ENCODE results near the gene ENKUR. TPM values are rescaled to one million over a fixed set of nuclear protein-coding genes. Genes with fewer than 3 reads are reported as not detected.

ENKUR gene
- total RNA-seq, 4 donors from 2014 or later: not detected

GRCh38 chr10:24968349-24968748 lies 47.6 kb downstream of the ENKUR start:
- DNase-seq (ENCODE audit: low spot score in 2 of 2): no peak
- no peaks in the 10 kb centered on the region for H3K27me3 ChIP-seq
- no peak overlapping the region for H3K4me3 ChIP-seq
- no peaks in the 10 kb centered on the region for H3K9me3 ChIP-seq
- WGBS, 2 donors: 89 to 97% methylated on average over 7 of the region's 7 CpGs
- H3K36me3 ChIP-seq: no peaks in the 10 kb centered on the region
- H3K27ac ChIP-seq: no peak overlapping the region
- TF ChIP-seq CTCF (IDR thresholded peaks at IDR 0.05) (no peak), POLR2A (IDR thresholded peaks at IDR 0.05) (no peak), EP300 (IDR thresholded peaks at IDR 0.05) (no peak)
- no peaks in the 10 kb centered on the region for H3K4me1 ChIP-seq

GRCh38 chr10:24966962-24967481 lies 48.9 kb downstream of the ENKUR start:
- Histone ChIP-seq H3K9me3 (no peaks in the 10 kb centered on the region), H3K4me1 (no peaks in the 10 kb centered on the region), H3K4me3 (no peak overlapping the region), H3K27me3 (no peaks in the 10 kb centered on the region), H3K27ac (no peak overlapping the region), H3K36me3 (no peaks in the 10 kb centered on the region)
- no peak for TF ChIP-seq EP300 (IDR thresholded peaks at IDR 0.05)
- no peak for DNase-seq (ENCODE audit: low spot score in 2 of 2)
- 97% methylated on average over 5 of the region's 5 CpGs for WGBS, 2 donors

- H3K4me3 ChIP-seq: no peak overlapping the region
- no peaks in the 10 kb centered on the region for H3K9me3 ChIP-seq
- H3K27me3 ChIP-seq: peaks cover 0 to 5% of the 10 kb centered on the region in 2 donors
- 94 to 98% methylated on average over 3 of the region's 3 CpGs for WGBS, 2 donors
- no peaks in the 10 kb centered on the region for H3K4me1 ChIP-seq
- H3K27ac ChIP-seq: no peak overlapping the region
- no peaks in the 10 kb centered on the region for H3K36me3 ChIP-seq
- no peak for DNase-seq (ENCODE audit: low spot score in 2 of 2)
- no peak for TF ChIP-seq EP300 (IDR thresholded peaks at IDR 0.05)
- TF ChIP-seq POLR2A (IDR thresholded peaks at IDR 0.05): no peak
- no peak for TF ChIP-seq CTCF (IDR thresholded peaks at IDR 0.05)
Measured at GRCh38 chr10:24965051-24965450, 50.9 kb downstream of the ENKUR start.

- Histone ChIP-seq H3K27ac (no peak overlapping the region), H3K9me3 (no peaks in the 10 kb centered on the region), H3K4me1 (peaks cover 0 to 11% (median 1%) of the 10 kb centered on the region in 4 donors), H3K4me3 (no peak overlapping the region), H3K27me3 (peaks cover 0 to 5% of the 10 kb centered on the region in 2 donors), H3K36me3 (no peaks in the 10 kb centered on the region)
- no peak for TF ChIP-seq EP300 (IDR thresholded peaks at IDR 0.05)
- TF ChIP-seq CTCF (IDR thresholded peaks at IDR 0.05): no peak
- TF ChIP-seq POLR2A (IDR thresholded peaks at IDR 0.05): no peak
- WGBS, 2 donors: 53 to 54% methylated on average over 5 of the region's 5 CpGs
- no peak for DNase-seq (ENCODE audit: low spot score in 2 of 2)
Measured at GRCh38 chr10:24963521-24964041, 52.4 kb downstream of the ENKUR start.

- 65 to 87% methylated on average over 3 of the region's 3 CpGs for WGBS, 2 donors
- no peak for DNase-seq (ENCODE audit: low spot score in 2 of 2)
- H3K36me3 ChIP-seq: no peaks in the 10 kb centered on the region
- H3K27me3 ChIP-seq: peaks cover 0 to 5% of the 10 kb centered on the region in 2 donors
- no peaks in the 10 kb centered on the region for H3K9me3 ChIP-seq
- H3K4me1 ChIP-seq: peaks cover 0 to 15% (median 4%) of the 10 kb centered on the region in 4 donors
- no peak overlapping the region for H3K27ac ChIP-seq
- TF ChIP-seq CTCF (IDR thresholded peaks at IDR 0.05) (no peak), EP300 (IDR thresholded peaks at IDR 0.05) (no peak), POLR2A (IDR thresholded peaks at IDR 0.05) (no peak)
- H3K4me3 ChIP-seq: no peak overlapping the region
Measured at GRCh38 chr10:24962995-24963394, 53.0 kb downstream of the ENKUR start.

Data from tibial nerve (tissue), 4 donors.